ENCODE data around the gene MYPN.

Gene MYPN

DNA sequence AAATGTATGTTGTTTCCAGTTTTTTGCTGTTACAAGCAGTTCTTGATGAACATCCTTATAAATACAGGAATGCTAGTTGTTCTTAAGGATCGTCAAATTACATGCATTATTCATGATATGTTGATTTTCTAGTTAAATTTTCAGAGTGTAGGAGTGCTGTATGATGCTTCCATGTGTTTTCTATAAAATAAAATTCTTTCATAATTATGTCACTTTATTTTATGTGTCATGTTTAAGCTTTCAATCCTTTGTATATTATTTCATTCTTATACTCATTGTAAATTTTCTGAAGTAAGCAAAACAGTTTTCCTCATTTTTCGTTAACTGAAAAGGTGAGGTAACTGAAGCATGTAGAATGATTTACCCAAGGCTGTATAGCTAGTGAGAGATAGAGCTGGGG, 16.8 kb upstream of the MYPN start:
- CTCF ChIA-PET = no interaction called here
- DNase-seq (ENCODE audit: extremely low spot score) = no peak
- TF ChIP-seq SUZ12 (IDR thresholded peaks at IDR 0.05) = no peak
- no peak for TF ChIP-seq SP1 (IDR thresholded peaks at IDR 0.05)
- TF ChIP-seq NFRKB (IDR thresholded peaks at IDR 0.05) = no peak
- TF ChIP-seq FOXM1 (IDR thresholded peaks at IDR 0.05; ENCODE audit: borderline replicate concordance) = no peak
- TF ChIP-seq ELF4 (IDR thresholded peaks at IDR 0.05) = no peak
- TF ChIP-seq L3MBTL2 (conservative IDR thresholded peaks at IDR 0.05) = no peak
- no peak for TF ChIP-seq ZNF384 (IDR thresholded peaks at IDR 0.05)
- TF ChIP-seq BHLHE40 (IDR thresholded peaks at IDR 0.05; ENCODE audit: borderline replicate concordance) = no peak
- no peak for TF ChIP-seq LEF1 (IDR thresholded peaks at IDR 0.05; ENCODE audit: borderline replicate concordance)
- TF ChIP-seq ARNT (IDR thresholded peaks at IDR 0.05) = no peak
- no peak for TF ChIP-seq TARDBP (IDR thresholded peaks at IDR 0.05)
- TF ChIP-seq HDGF (IDR thresholded peaks at IDR 0.05; ENCODE audit: borderline replicate concordance) = no peak
- POLR2A ChIA-PET = no interaction called here

DNA sequence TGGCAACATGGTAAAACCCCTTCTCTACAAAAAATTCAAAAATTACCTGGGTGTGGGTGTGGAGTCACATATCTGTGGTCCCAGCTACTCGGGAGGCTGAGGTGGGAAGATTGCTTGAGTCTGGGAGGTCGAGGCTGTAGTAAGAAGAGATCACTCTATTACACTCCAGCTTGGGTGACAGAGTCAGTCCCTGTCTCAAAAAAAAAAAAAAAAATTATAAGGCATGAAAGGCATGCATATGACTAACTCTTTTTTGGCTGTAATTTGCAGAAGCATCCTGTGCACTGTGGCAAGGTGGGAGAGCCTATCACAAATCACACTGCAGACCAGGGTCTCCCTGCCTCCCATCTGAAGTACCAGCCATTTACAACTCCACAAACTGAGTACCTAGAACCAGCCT, 14.1 kb upstream of the MYPN start:
- ChIA-PET POLR2A (no interaction called here), CTCF (no interaction called here)
- DNase-seq (ENCODE audit: extremely low spot score) = no peak
- TF ChIP-seq L3MBTL2 (conservative IDR thresholded peaks at IDR 0.05) = no peak
- TF ChIP-seq HDGF (IDR thresholded peaks at IDR 0.05; ENCODE audit: borderline replicate concordance) = no peak
- TF ChIP-seq FOXA1 (IDR thresholded peaks at IDR 0.05) = no peak
- no peak for TF ChIP-seq ZNF384 (IDR thresholded peaks at IDR 0.05)
- TF ChIP-seq TARDBP (IDR thresholded peaks at IDR 0.05) = no peak

DNA sequence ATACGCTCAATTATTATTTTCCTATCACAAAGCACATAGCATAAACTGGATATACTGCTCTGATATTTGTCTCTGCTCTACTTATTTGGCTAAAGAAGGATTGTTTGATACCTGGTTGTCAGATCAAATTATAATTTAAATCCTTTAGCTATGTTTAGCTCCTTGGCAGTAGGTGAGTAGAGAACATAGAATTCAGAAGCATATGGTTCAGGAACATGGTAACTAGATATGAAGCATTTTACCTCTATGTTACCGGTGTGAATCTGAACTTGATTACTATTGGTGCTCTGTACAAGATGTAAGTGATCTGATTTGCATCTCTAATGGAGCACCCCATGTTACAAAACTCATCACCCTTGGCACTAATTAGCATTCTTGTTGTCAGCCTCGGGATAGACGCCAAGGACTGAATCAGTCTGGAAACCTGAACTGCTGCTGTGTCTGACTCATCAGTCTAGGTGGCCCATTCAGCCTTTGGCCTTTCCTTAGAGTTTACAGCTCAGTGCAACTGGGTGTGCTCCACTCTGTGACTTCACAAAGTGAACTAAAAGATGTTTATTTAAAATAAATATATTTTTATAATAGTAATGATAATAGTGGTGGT, 12.3 kb upstream of the MYPN start:
- DNase-seq (ENCODE audit: extremely low spot score) = peak; percentile 35
- POLR2A ChIA-PET = no interaction called here
- TF ChIP-seq BHLHE40 (IDR thresholded peaks at IDR 0.05; ENCODE audit: borderline replicate concordance) (no peak), SP1 (IDR thresholded peaks at IDR 0.05) (no peak), TARDBP (IDR thresholded peaks at IDR 0.05) (no peak), FOXM1 (IDR thresholded peaks at IDR 0.05; ENCODE audit: borderline replicate concordance) (no peak), HDGF (IDR thresholded peaks at IDR 0.05; ENCODE audit: borderline replicate concordance) (no peak), ZNF384 (IDR thresholded peaks at IDR 0.05) (no peak), FOXA1 (IDR thresholded peaks at IDR 0.05) (no peak), NFRKB (IDR thresholded peaks at IDR 0.05) (no peak), ARNT (IDR thresholded peaks at IDR 0.05) (no peak)
- CTCF ChIA-PET = interaction anchor here (1.1 kb wide), 1 partner anchor 59 kb away, joined by 3 read pairs; no protein-coding TSS in a partner anchor

DNA sequence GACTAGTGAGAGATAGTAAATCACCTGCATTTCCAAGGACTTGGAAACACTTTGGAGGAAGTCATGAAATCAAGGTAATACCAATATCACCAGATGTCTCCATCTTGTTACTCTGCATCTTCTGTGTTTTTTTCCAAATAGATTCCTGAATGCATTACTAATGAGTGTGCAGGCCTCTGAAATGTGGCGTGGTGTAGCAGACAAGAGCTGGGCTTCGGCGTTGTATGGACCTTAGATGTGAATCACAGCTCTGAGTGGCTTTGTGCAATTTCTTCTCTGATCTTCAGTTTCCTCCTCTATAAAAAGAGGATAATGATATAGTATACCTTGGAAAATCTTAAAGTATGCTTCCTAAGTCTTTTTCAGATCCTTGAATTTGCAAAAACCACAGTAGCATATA, 9.6 kb upstream of the MYPN start:
- TF ChIP-seq LEF1 (IDR thresholded peaks at IDR 0.05; ENCODE audit: borderline replicate concordance) = no peak
- no peak for TF ChIP-seq BHLHE40 (IDR thresholded peaks at IDR 0.05; ENCODE audit: borderline replicate concordance)
- no peak for TF ChIP-seq FOXA1 (IDR thresholded peaks at IDR 0.05)
- TF ChIP-seq FOXK2 (IDR thresholded peaks at IDR 0.05) = no peak
- TF ChIP-seq HDGF (IDR thresholded peaks at IDR 0.05; ENCODE audit: borderline replicate concordance) = no peak
- TF ChIP-seq, protein P1, sequence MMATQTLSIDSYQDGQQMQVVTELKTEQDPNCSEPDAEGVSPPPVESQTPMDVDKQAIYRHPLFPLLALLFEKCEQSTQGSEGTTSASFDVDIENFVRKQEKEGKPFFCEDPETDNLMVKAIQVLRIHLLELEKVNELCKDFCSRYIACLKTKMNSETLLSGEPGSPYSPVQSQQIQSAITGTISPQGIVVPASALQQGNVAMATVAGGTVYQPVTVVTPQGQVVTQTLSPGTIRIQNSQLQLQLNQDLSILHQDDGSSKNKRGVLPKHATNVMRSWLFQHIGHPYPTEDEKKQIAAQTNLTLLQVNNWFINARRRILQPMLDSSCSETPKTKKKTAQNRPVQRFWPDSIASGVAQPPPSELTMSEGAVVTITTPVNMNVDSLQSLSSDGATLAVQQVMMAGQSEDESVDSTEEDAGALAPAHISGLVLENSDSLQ (IDR thresholded peaks at IDR 0.05) = no peak
- TF ChIP-seq ELF4 (IDR thresholded peaks at IDR 0.05) = no peak
- TF ChIP-seq SP1 (IDR thresholded peaks at IDR 0.05) = no peak
- no peak for TF ChIP-seq ARNT (IDR thresholded peaks at IDR 0.05)
- TF ChIP-seq ZNF384 (IDR thresholded peaks at IDR 0.05) = no peak
- TF ChIP-seq NFRKB (IDR thresholded peaks at IDR 0.05) = no peak
- no peak for TF ChIP-seq TARDBP (IDR thresholded peaks at IDR 0.05)
- no peak for TF ChIP-seq L3MBTL2 (conservative IDR thresholded peaks at IDR 0.05)
- TF ChIP-seq CTBP1 (IDR thresholded peaks at IDR 0.05; ENCODE audit: borderline replicate concordance) = no peak
- CTCF ChIA-PET = no interaction called here
- POLR2A ChIA-PET = no interaction called here
- no peak for DNase-seq (ENCODE audit: extremely low spot score)

DNA sequence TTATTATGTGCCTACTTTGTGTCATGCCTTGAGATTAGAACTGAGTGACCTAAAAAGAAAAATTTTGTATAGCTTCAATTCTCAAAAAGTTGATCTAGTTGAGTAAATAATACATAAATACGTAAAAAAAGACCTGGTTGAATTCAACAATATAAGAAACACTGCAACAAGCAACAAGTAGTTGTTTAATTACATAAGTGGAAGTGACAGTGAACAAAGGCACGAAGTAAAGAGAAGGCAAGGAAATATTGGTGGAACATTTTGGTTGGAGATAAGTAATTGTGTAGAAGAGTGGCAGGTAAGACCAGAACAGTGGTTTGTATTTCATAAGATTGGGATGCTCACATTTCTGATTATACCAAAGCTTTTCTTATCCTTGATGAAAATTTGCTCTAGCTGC, 8.2 kb upstream of the MYPN start:
- no peak for DNase-seq (ENCODE audit: extremely low spot score)
- POLR2A ChIA-PET = no interaction called here
- TF ChIP-seq FOXM1 (IDR thresholded peaks at IDR 0.05; ENCODE audit: borderline replicate concordance) (no peak), ELF4 (IDR thresholded peaks at IDR 0.05) (no peak), SUZ12 (IDR thresholded peaks at IDR 0.05) (no peak), CTBP1 (IDR thresholded peaks at IDR 0.05; ENCODE audit: borderline replicate concordance) (no peak), SP1 (IDR thresholded peaks at IDR 0.05) (no peak), L3MBTL2 (conservative IDR thresholded peaks at IDR 0.05) (no peak), ZNF384 (IDR thresholded peaks at IDR 0.05) (no peak), FOXK2 (IDR thresholded peaks at IDR 0.05) (no peak), ARNT (IDR thresholded peaks at IDR 0.05) (no peak)
- TF ChIP-seq, protein P1 (IDR thresholded peaks at IDR 0.05) = no peak
- CTCF ChIA-PET = no interaction called here

DNA sequence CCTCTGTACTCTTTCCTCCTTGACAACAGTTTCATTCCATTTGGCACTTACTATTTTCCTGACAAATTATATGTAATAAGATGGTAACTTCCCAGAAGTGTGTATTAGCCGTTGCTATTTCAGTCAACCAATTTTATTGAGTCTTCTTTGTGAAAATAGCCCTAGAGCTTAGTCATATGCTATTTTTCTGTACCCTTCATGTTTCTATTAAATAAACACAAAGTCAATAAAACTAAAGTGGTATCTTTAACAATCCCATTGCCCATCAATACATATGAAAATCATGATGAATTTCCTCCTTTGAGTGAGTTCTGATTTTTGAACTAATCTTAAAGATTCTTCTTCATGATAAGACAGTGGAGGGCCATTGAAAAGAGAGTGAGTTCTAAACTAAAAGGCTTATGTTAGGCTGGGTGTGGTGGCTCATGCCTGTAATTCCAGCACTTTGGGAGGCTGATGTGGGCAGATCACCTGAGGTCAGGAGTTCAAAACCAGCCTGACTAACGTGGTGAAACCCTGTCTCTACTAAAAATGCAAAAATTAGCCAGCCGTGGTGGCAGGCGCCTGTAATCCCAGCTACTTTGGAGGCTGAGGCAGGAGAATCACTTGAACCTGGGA, 5.9 kb upstream of the MYPN start:
- no peak for TF ChIP-seq LEF1 (IDR thresholded peaks at IDR 0.05; ENCODE audit: borderline replicate concordance)
- TF ChIP-seq, protein P1 (IDR thresholded peaks at IDR 0.05) = no peak
- TF ChIP-seq SP1 (IDR thresholded peaks at IDR 0.05) = no peak
- TF ChIP-seq TARDBP (IDR thresholded peaks at IDR 0.05) = no peak
- no peak for TF ChIP-seq FOXK2 (IDR thresholded peaks at IDR 0.05)
- TF ChIP-seq FOXM1 (IDR thresholded peaks at IDR 0.05; ENCODE audit: borderline replicate concordance) = no peak
- TF ChIP-seq SUZ12 (IDR thresholded peaks at IDR 0.05) = no peak
- POLR2A ChIA-PET = no interaction called here
- no peak for DNase-seq (ENCODE audit: extremely low spot score)
- CTCF ChIA-PET = no interaction called here

Data from HEK293T (cell line).